Activated CD4-positive, alpha-beta T cell treated with anti-CD3 and anti-CD28 coated beads for 48 hours (primary cell): ENCODE data around the gene FNDC3B.

Source experiments
- DNase-seq: peaks from one replicate; pipeline ENCODE4 v3.0.0-alpha.2; 2020

Gene FNDC3B

GRCh38 chr3:172272698-172273097, 233.3 kb downstream of the FNDC3B start:
- DNase-seq: no peak

DNA sequence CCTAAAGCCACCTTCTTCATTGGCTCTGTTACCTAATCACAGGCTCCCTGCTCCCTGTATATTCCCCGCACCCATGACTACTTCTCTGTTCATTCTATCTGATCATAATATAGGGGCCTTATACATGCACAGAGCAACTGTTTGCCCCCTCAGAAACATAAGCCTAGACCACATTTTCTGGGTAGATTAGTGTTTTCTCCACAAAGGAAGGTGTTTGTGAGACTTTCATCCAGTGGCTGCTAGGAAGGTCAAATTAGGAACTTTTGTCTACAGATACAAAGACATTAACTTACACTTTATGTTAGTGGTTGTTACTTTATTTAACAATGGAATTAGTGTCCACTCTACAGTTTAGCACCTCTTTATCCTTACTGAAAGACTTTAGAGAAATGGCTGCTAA, 234.0 kb downstream of the FNDC3B start:
- DNase-seq: no peak

GRCh38 chr3:172274906-172275305, 235.5 kb downstream of the FNDC3B start:
- DNase-seq: no peak

- no peak for DNase-seq
These were observed 236.2 kb downstream of the FNDC3B start for GRCh38 chr3:172275586-172275985.

GRCh38 chr3:172276103-172276502, 236.7 kb downstream of the FNDC3B start:
- DNase-seq: no peak

GRCh38 chr3:172277151-172277652, 237.8 kb downstream of the FNDC3B start:
- DNase-seq: no peak

GRCh38 chr3:172279191-172279640, 239.8 kb downstream of the FNDC3B start:
- DNase-seq: no peak

- no peak for DNase-seq
These were observed 240.6 kb downstream of the FNDC3B start for GRCh38 chr3:172279974-172280373.

DNA sequence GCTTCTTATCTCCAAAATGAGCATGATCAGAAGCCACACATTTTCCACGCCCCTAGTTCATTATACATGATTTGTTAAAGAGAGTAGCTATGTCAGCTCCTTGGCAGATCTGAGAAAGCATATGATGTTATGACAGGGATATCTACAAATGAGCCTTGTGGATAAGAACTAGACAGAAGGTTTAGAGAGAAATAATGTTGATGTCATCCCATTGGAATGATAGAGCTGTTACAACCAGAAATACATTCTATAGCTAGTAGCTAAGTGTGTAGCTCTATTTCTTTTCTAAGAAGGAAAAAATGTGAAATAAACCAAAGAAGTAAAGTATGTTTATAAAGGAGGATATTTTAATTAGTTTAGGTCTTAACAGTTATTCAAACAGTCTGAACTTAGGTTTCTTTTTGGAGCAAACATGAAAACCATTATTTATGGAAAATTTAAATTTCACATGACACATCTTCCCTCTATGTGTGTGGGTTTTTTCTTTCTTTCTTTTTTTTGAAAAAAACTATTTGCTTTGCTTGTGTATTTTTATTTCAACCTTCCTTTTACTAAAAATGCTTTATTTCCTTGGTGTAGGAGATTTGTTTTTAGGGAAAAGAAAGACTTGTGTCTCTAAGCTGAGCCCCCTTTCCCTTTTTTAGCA, 241.2 kb downstream of the FNDC3B start:
- DNase-seq: no peak

- no peak for DNase-seq
These were observed 242.5 kb downstream of the FNDC3B start for GRCh38 chr3:172281884-172282283.

GRCh38 chr3:172282850-172283249, 243.5 kb downstream of the FNDC3B start:
- DNase-seq: no peak

GRCh38 chr3:172283841-172284357, 244.5 kb downstream of the FNDC3B start:
- DNase-seq: no peak

DNA sequence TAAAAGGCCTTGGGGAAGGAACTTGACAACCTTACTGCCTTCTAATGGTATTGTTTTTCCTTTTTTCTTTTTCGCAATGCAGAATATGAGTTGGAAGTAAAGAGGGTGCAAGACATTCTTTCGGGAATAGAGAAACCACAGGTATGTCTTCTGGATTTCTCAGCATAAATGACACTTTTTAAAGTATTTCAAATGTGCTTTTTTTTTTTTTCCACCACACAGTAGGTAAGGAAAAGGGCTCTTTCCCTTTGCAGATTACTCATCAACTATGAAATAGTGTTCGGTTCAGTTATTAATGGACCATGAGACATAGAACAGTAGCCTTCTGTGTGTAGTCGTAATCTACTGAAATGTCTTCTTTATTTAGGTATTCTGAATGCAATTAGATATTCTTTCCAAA, 246.5 kb downstream of the FNDC3B start:
- DNase-seq: no peak

GRCh38 chr3:172286548-172287148, 247.3 kb downstream of the FNDC3B start:
- DNase-seq: no peak

DNA sequence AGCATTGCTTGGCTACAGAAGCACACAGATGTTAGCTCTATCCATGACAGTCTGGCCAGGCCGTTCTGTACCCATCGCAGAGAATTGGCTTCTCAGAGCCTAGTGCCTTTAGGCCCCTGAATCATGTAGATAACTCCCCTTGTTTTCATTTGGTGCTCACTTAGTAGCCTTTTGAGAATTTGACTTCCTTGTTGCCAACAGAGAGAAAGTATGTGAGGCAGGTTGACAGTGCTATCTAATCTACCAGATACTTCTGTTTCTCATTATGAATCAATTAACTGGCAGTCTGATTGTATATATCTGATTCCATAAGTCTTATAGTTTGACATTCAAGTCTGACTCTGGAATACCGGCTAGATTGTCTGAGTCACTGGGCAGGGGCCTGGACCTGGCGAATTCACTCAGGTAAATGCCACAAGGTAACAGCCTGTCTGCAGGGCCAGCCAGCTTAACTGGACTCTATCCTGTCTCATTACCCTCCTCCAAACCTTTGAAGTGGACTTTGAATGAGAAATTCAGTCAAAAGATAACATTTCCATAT, 248.6 kb downstream of the FNDC3B start:
- no peak for DNase-seq

- no peak for DNase-seq
These were observed 249.3 kb downstream of the FNDC3B start for GRCh38 chr3:172288651-172289050.

- DNase-seq: no peak
These were observed 250.2 kb downstream of the FNDC3B start for GRCh38 chr3:172289583-172289982.

GRCh38 chr3:172290457-172290856, 251.1 kb downstream of the FNDC3B start:
- DNase-seq: no peak

- no peak for DNase-seq
These were observed 252.3 kb downstream of the FNDC3B start for GRCh38 chr3:172291650-172292049.

- DNase-seq: no peak
These were observed 253.0 kb downstream of the FNDC3B start for GRCh38 chr3:172292422-172292821.

DNA sequence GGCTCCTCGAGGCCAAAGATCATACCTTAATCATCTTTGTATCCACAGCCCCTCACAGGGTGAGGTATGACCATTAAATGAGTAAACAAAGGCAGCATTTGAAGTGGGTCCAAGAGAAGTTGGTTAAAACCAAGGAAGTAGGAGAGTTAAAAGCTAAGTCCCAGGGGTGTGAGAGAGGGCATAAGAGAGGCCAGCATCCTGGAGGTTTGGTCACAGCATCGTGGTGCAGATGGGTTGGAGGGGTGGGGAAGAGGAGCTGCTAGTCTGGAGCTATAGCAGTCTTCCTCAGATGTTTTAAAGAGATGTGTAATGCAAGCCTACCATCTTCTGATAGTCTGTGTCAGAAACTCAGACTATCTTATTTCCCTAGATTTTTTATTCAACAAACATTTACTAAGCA, 253.7 kb downstream of the FNDC3B start:
- no peak for DNase-seq

DNA sequence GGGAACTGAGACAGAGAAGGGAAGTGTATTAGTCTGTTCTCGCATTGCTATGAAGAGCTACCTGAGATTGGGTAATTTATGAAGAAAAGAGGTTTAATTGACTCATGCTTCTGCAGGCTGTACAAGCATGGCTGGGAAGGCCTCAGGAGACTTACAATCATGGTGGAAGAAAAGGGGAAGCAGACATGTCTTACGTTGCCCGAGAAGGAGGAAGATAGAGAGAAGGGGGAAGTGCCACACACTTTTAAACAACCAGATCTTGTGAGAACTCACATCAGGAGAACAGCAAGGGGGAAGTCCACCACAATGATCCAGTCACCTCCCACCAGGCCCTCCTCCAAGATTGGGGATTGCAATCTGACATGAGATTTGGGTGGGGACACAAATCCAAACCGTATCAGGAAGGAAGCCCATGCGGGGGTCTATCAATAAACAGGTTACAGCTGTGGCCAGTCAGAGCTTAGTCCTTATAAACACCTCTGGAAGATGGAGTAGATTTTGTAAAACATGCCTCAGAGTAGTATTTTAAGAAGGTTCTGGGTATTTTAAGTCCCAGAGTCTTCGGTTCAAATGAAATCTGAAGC, 254.9 kb downstream of the FNDC3B start:
- DNase-seq: no peak

DNA sequence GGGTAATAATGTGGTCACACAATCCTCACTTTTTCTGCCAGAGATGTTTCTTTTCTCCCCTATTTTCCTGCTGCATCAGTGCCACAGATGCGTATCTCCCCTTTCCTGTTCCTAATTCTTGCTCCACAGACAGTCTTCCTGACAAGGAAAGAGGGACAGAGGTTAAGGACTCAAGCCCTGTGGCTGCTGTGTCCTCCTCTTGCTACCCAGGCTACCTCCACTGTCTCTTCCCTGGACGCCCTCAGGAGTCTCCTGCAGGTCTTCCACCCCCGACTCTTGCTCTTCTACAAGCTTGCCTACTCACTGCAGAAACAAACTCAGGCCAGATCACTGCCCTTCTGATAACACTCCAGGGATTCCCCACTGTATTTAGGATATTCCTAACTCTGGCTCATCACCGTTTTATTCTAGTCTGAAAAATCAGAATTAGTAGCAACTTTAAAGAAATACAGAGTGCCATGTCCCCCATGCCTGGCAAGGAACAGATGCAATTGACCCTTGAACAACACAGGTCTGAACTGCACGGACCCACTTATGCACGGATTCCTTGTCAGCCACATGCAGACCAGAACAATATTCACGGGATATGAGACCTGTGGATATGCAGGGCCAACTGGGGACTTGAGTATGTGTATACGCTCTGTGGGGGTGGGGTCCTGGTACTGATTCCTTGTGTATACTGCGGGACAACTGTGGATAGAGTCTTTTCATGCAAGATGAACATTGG, 257.0 kb downstream of the FNDC3B start:
- no peak for DNase-seq
